NCI-H1436 treated with DMSO at 0.1 percent for 48 hours (cell line): ENCODE results near the gene ZNF740.
"Not testable (repeated sequence)": the region's sequence is repeated elsewhere in the genome, so short reads cannot be mapped to it uniquely, and the experiment has no call there.

Experiments used
- DNase-seq: peaks from one replicate; lab custom pipeline; 2025; lab: John Stamatoyannopoulos, UW

The ZNF740 gene

GRCh38 chr12:53180220-53180930 is at the start of gene ZNF740, which contains the start of gene CSAD:
ZNF740 (plus strand) TSS chr12:53180722; CDS start chr12:53181984, 1,262 bp downstream.
CSAD (minus strand) TSS chr12:53180925; CDS start chr12:53173470, 7,455 bp downstream.
- peak; percentile 53 for DNase-seq

GRCh38 chr12:53131844-53132243 is 48.7 kb upstream of the ZNF740 start:
- DNase-seq, result no peak

- DNase-seq, result no peak
Measured at GRCh38 chr12:53133722-53134121, 46.8 kb upstream of the ZNF740 start.

GRCh38 chr12:53143355-53143754 is 37.2 kb upstream of the ZNF740 start:
- no peak for DNase-seq

- no peak for DNase-seq
Measured at GRCh38 chr12:53145383-53146260, 34.9 kb upstream of the ZNF740 start.

- no peak for DNase-seq
Measured at GRCh38 chr12:53147181-53147580, 33.3 kb upstream of the ZNF740 start.

- DNase-seq, result no peak
Measured at GRCh38 chr12:53147653-53148052, 32.9 kb upstream of the ZNF740 start.

GRCh38 chr12:53151039-53151438 is 29.5 kb upstream of the ZNF740 start:
- no peak for DNase-seq

- no peak for DNase-seq
Measured at GRCh38 chr12:53152390-53152789, 28.1 kb upstream of the ZNF740 start.

- DNase-seq, result peak; percentile 4
Measured at GRCh38 chr12:53159195-53159839, 21.2 kb upstream of the ZNF740 start.

- DNase-seq, result no peak
Measured at GRCh38 chr12:53160000-53160399, 20.5 kb upstream of the ZNF740 start.

- DNase-seq, result no peak
Measured at GRCh38 chr12:53160673-53161072, 19.8 kb upstream of the ZNF740 start.

GRCh38 chr12:53161119-53161911 is 19.2 kb upstream of the ZNF740 start:
- no peak for DNase-seq

GRCh38 chr12:53163008-53163407 is 17.5 kb upstream of the ZNF740 start:
- DNase-seq, result not testable (repeated sequence)

GRCh38 chr12:53166837-53167236 is 13.7 kb upstream of the ZNF740 start:
- no peak for DNase-seq

- DNase-seq, result no peak
Measured at GRCh38 chr12:53169644-53170043, 10.9 kb upstream of the ZNF740 start.

GRCh38 chr12:53170215-53170614 is 10.3 kb upstream of the ZNF740 start:
- no peak for DNase-seq

GRCh38 chr12:53170876-53171724 is 9.4 kb upstream of the ZNF740 start:
- no peak for DNase-seq

- DNase-seq, result no peak
Measured at GRCh38 chr12:53171725-53172329, 8.7 kb upstream of the ZNF740 start.

GRCh38 chr12:53172352-53172751 is 8.2 kb upstream of the ZNF740 start:
- no peak for DNase-seq
